A549 (cell line): ENCODE results near the gene ARHGDIA. TPM values are rescaled to one million over a fixed set of nuclear protein-coding genes. Genes with fewer than 3 reads are reported as not detected.
"Not testable (repeated sequence)": the region's sequence is repeated elsewhere in the genome, so short reads cannot be mapped to it uniquely, and the experiment has no call there.

Experiments used
- ATAC-seq, 2 experiments: fragments of 200-7000 bp in 1 of 2; fragments of >200 bp in 1 of 2; cut with Nextera tagmentation in 1 of 2; cut with Tn5 transposase in 1 of 2; 3 replicates each; pipeline versions ENCODE4 v1.8.0 to v1.9.1; 2018 to 2020; ENCODE audit warnings: mild to moderate bottlenecking in 1 of 2, moderate library complexity in 1 of 2
- CTCF ChIA-PET: fragments of 300-600 bp; sonication (Branson Sonifier 250); formaldehyde crosslinking; extraction: SDS; loops from one replicate; lab custom pipeline; 2021; ENCODE audit warnings: antibody characterized with exemption, inconsistent platforms; lab: Yijun Ruan, JAX
- POLR2A ChIA-PET: fragments of 350-600 bp; formaldehyde crosslinking; extraction: SDS; loops from one replicate; lab custom pipeline; 2021; ENCODE audit warnings: antibody characterized with exemption, inconsistent platforms; lab: Yijun Ruan, JAX
- DNase-seq, 2 experiments: peaks; one replicate each; pipeline versions ENCODE4 v3.0.0 to v3.0.0-alpha.2; 2011 to 2016; ENCODE audit warnings: low read depth in 1 of 2, low spot score in 1 of 2
- FAIRE-seq: peaks from 2 replicates; lab custom pipeline; 2011; peaks lifted over from hg19 to GRCh38; lab: Jason Lieb, UNC
- H3K27ac ChIP-seq, 2 experiments: fragments of >200 bp; sonication (Bioruptor Twin); formaldehyde crosslinking; 3 replicates each; pipeline ENCODE4 v1.5.1; 2016 to 2017
- H3K4me1 ChIP-seq: fragments of >200 bp; sonication (Bioruptor Twin); formaldehyde crosslinking; 3 replicates; pipeline ENCODE4 v1.6.1; 2016
- H3K4me2 ChIP-seq: fragments of >200 bp; sonication (Bioruptor Twin); formaldehyde crosslinking; 3 replicates; pipeline ENCODE4 v1.6.1; 2016
- H3K4me3 ChIP-seq: fragments of >200 bp; sonication (Bioruptor Twin); formaldehyde crosslinking; 3 replicates; pipeline ENCODE4 v1.5.1; 2016
- H3K9me3 ChIP-seq: fragments of >200 bp; sonication (Bioruptor Twin); formaldehyde crosslinking; 3 replicates; pipeline ENCODE4 v1.6.1; 2016
- CBX2 ChIP-seq: fragments of 200-600 bp; sonication (generic); IDR thresholded peaks from 2 replicates; pipeline ENCODE4 v1.6.1; 2016; ENCODE audit warnings: low read depth, mild to moderate bottlenecking, borderline replicate concordance
- CHD2 ChIP-seq: fragments of 150-350 bp; IDR thresholded peaks from 2 replicates; pipeline ENCODE4 v1.6.1; 2014; ENCODE audit warnings: low read length; ENCODE audit not compliant: partially characterized antibody
- EHMT2 ChIP-seq: fragments of 200-600 bp; sonication (generic); IDR thresholded peaks from 2 replicates; pipeline ENCODE4 v1.6.1; 2016; ENCODE audit warnings: antibody characterized with exemption, low read depth, mild to moderate bottlenecking, moderate library complexity
- EP300 ChIP-seq, 2 experiments: fragments of >200 bp; sonication (Bioruptor Twin); formaldehyde crosslinking; IDR thresholded peaks; 2 replicates in 1 of 2; 3 replicates in 1 of 2; pipeline ENCODE4 v1.6.1; 2016 to 2017
- ESRRA ChIP-seq: fragments of 150-350 bp; IDR thresholded peaks from 2 replicates; pipeline ENCODE4 v1.6.1; 2014; ENCODE audit warnings: mild to moderate bottlenecking, low read length, borderline replicate concordance
- FOSL2 ChIP-seq, 2 experiments: fragments of 450-650 bp in 1 of 2; fragments of >200 bp in 1 of 2; sonication (Bioruptor Twin) in 1 of 2; formaldehyde crosslinking; IDR thresholded peaks; 2 replicates each; pipeline versions ENCODE4 v1.5.0 to v1.6.1; 2016 to 2020; ENCODE audit warnings: mild to moderate bottlenecking in 1 of 2, moderate library complexity in 1 of 2
- JUN ChIP-seq, 2 experiments: fragments of >200 bp; sonication (Bioruptor Twin); formaldehyde crosslinking; IDR thresholded peaks; 2 replicates in 1 of 2; 3 replicates in 1 of 2; pipeline ENCODE4 v1.6.1; 2016 to 2017
- JUNB ChIP-seq: fragments of >200 bp; sonication (Bioruptor Twin); formaldehyde crosslinking; IDR thresholded peaks from 2 replicates; pipeline ENCODE4 v1.6.1; 2016
- NPAS2 ChIP-seq: fragments of 250-450 bp; sonication (Bioruptor Pico); IDR thresholded peaks from 2 replicates; pipeline ENCODE4 v1.8.0; 2022; ENCODE audit warnings: mild to moderate bottlenecking, moderate library complexity, borderline replicate concordance
- PHF8 ChIP-seq: fragments of 200-600 bp; sonication (generic); IDR thresholded peaks from 2 replicates; pipeline ENCODE4 v1.6.1; 2016; ENCODE audit warnings: low read depth, mild to moderate bottlenecking, antibody characterized with exemption, moderate library complexity, borderline replicate concordance
- POLR2AphosphoS2 ChIP-seq: conservative IDR thresholded peaks from 2 replicates; pipeline ENCODE4 v1.6.1; 2012; ENCODE audit warnings: low read length, improper control_type of control experiment, inconsistent platforms
- RFX5 ChIP-seq: fragments of 450-650 bp; IDR thresholded peaks from 2 replicates; pipeline ENCODE4 v1.7.1; 2014; ENCODE audit warnings: antibody characterized with exemption, mild to moderate bottlenecking, moderate library complexity
- SMC3 ChIP-seq: fragments of >200 bp; sonication (Bioruptor Twin); formaldehyde crosslinking; IDR thresholded peaks from 3 replicates; pipeline ENCODE4 v1.6.1; 2018; ENCODE audit warnings: inconsistent platforms
- SREBF2 ChIP-seq: fragments of 450-650 bp; IDR thresholded peaks from 2 replicates; pipeline ENCODE4 v1.6.1; 2014; ENCODE audit warnings: mild to moderate bottlenecking, moderate library complexity
- TFCP2L1 ChIP-seq: fragments of 250-450 bp; sonication (Bioruptor Pico); IDR thresholded peaks from 2 replicates; pipeline ENCODE4 v1.5.0; 2021; ENCODE audit warnings: mild to moderate bottlenecking
- ZC3H11A ChIP-seq: fragments of 450-650 bp; IDR thresholded peaks from 2 replicates; pipeline ENCODE4 v1.6.1; 2014; ENCODE audit warnings: antibody characterized with exemption, mild to moderate bottlenecking
- ZFP36 ChIP-seq: fragments of 450-650 bp; IDR thresholded peaks from 2 replicates; pipeline ENCODE4 v1.6.1; 2014; ENCODE audit warnings: borderline replicate concordance; ENCODE audit not compliant: partially characterized antibody
- WGBS: methylation state at CpG from one replicate; pipeline ENCODE4 v1.1.6; 2017; ENCODE audit errors: missing lambda C conversion rate; 5-methylcytosine and 5-hydroxymethylcytosine counted together
- polyA plus RNA-seq, 4 experiments: library from polyadenylated mRNA; depleted of rRNA in 3 of 4; stranded (reverse); fragments of >200 nt; fragmentation: RNase III in 1 of 4; extraction: RNeasy Plus Mini Kit Qiagen cat#74134 plus additional on column Dnase treatment in 1 of 4; gene quantifications; 2 replicates in 3 of 4; 3 replicates in 1 of 4; pipeline ENCODE4 v1.2.3, GENCODE V29; 2011 to 2017
- TF ChIP-seq, protein P1 (sequence below): fragments of >200 bp; sonication (Bioruptor Twin); formaldehyde crosslinking; IDR thresholded peaks from 2 replicates; pipeline ENCODE4 v1.6.1; 2016
- TF ChIP-seq, protein P2 (sequence below): fragments of >200 bp; sonication (Bioruptor Twin); formaldehyde crosslinking; IDR thresholded peaks from 3 replicates; pipeline ENCODE4 v1.5.1; 2016
- TF ChIP-seq, protein P3 (sequence below): fragments of 450-650 bp; IDR thresholded peaks from 2 replicates; pipeline ENCODE4 v1.6.1; 2014; ENCODE audit warnings: antibody characterized with exemption
- TF ChIP-seq, protein P4 (sequence below): IDR thresholded peaks from 2 replicates; pipeline ENCODE4 v1.6.1; 2012; ENCODE audit warnings: low read depth, borderline replicate concordance
- TF ChIP-seq, protein P5 (sequence below): fragments of 200-600 bp; sonication (generic); IDR thresholded peaks from 2 replicates; pipeline ENCODE4 v1.6.1; 2016; ENCODE audit warnings: antibody characterized with exemption, mild to moderate bottlenecking, moderate library complexity

The ARHGDIA gene
- polyA plus RNA-seq, 2 of the 4 experiments (the other 2 are of a cell fraction), result 64.0 to 503 TPM

DNA sequence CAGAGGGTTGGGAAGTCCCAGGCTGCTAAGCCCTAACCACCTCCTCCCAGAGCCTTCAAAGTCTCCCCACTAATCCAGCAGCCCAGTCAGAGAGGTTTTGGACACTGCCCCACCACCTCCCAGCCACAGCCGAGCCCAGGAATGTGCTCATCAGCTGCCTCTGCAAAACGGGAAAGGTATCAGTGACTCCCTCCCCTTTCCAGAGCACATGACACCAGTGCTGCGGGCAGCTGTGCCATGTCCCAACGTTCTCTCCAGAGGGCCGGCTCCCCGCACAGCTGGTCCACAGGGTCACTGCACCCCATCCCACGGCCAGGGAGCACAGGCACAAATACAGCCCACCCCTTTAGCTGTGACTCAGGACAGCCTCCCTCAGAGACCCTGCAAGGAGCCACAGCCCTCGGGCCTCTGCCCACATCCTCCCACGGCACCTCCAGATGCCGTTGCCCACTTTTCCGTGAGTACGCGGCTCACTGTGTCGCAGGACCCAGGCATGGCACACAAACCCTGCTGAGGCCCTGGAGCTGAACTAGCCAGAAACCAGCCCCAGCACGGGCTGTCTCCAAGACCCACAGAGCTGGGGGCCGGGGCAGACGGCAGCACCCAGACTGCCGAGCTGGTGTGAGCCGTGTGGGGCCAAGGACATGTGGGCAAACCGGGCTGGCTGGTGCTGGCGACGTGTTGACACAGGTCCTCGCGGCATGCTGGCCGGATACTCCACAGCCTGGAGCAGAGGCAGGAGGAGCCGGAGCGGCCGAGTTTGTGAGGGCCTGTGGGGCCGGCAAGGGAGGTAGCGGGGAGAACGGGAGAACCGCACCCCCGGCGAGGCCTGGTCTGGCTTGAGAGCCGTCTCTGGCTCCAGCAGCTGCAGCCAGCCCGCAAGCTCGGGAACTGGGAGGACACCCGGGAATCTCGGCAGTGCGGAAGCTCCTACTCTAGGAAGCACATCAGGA is 30.0 kb downstream of the ARHGDIA start:
- no peak overlapping the region for H3K4me3 ChIP-seq
- ATAC-seq (peak; percentile 6 to 9; a peak in 4 of 6 replicates), DNase-seq (no peak), FAIRE-seq (no peak)
- H3K27ac ChIP-seq, result no peak overlapping the region
- ChIA-PET POLR2A (interaction anchor here (2.3 kb wide), 1 partner anchor 8 kb away, joined by 12 read pairs; the partner anchor contains the start of gene MCRIP1), CTCF (interaction anchor here (0.6 to 6.0 kb wide), 9 partner anchors 13 to 124 kb away, joined by 3 to 32 read pairs (median 3); no protein-coding TSS in a partner anchor)
- 86% methylated on average over 37 of the region's 40 CpGs for WGBS
- no peak for TF ChIP-seq POLR2AphosphoS2
- no peak for TF ChIP-seq SREBF2
- TF ChIP-seq ESRRA, result no peak
- no peak for TF ChIP-seq EP300 (IDR thresholded peaks at IDR 0.05)
- TF ChIP-seq, protein P1, sequence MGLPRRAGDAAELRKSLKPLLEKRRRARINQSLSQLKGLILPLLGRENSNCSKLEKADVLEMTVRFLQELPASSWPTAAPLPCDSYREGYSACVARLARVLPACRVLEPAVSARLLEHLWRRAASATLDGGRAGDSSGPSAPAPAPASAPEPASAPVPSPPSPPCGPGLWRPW, result no peak
- TF ChIP-seq, protein P2, sequence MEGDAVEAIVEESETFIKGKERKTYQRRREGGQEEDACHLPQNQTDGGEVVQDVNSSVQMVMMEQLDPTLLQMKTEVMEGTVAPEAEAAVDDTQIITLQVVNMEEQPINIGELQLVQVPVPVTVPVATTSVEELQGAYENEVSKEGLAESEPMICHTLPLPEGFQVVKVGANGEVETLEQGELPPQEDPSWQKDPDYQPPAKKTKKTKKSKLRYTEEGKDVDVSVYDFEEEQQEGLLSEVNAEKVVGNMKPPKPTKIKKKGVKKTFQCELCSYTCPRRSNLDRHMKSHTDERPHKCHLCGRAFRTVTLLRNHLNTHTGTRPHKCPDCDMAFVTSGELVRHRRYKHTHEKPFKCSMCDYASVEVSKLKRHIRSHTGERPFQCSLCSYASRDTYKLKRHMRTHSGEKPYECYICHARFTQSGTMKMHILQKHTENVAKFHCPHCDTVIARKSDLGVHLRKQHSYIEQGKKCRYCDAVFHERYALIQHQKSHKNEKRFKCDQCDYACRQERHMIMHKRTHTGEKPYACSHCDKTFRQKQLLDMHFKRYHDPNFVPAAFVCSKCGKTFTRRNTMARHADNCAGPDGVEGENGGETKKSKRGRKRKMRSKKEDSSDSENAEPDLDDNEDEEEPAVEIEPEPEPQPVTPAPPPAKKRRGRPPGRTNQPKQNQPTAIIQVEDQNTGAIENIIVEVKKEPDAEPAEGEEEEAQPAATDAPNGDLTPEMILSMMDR, result no peak
- TF ChIP-seq JUNB, result no peak
- TF ChIP-seq CBX2, result no peak
- TF ChIP-seq, protein P3, sequence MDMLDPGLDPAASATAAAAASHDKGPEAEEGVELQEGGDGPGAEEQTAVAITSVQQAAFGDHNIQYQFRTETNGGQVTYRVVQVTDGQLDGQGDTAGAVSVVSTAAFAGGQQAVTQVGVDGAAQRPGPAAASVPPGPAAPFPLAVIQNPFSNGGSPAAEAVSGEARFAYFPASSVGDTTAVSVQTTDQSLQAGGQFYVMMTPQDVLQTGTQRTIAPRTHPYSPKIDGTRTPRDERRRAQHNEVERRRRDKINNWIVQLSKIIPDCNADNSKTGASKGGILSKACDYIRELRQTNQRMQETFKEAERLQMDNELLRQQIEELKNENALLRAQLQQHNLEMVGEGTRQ, result no peak
- TF ChIP-seq SMC3, result no peak
- TF ChIP-seq, protein P4, sequence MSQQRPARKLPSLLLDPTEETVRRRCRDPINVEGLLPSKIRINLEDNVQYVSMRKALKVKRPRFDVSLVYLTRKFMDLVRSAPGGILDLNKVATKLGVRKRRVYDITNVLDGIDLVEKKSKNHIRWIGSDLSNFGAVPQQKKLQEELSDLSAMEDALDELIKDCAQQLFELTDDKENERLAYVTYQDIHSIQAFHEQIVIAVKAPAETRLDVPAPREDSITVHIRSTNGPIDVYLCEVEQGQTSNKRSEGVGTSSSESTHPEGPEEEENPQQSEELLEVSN, result no peak
- no peak for TF ChIP-seq FOSL2 (IDR thresholded peaks at IDR 0.05)
- TF ChIP-seq FOSL2 (CRISPR knock-in tag; IDR thresholded peaks at IDR 0.05), result no peak
- TF ChIP-seq NPAS2 (CRISPR knock-in tag), result no peak
- TF ChIP-seq EHMT2, result no peak
- TF ChIP-seq RFX5, result no peak
- no peak for TF ChIP-seq JUN (IDR thresholded peaks at IDR 0.05)
- no peaks in the 10 kb centered on the region for H3K4me1 ChIP-seq
- H3K9me3 ChIP-seq, result no peaks in the 10 kb centered on the region
- H3K4me2 ChIP-seq, result no peak overlapping the region

DNA sequence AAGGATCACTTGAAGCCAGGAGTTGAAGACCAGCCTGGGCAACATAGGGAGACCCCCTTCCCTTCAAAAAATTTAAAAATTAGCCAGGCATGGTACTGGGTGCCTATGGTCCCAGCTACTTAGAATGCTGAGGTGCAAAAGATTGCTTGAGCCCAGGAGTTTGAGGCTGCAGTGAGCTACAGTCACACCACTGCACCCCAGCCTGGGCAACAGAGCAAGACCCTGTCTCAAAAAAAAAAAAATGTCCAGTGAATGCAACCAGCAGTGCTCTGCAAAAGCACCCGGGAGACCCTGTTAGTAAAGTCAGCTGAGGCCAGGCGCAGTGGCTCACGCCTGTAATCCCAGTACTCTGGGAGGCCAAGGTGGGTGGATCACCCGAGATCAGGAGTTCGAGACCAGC is 31.1 kb downstream of the ARHGDIA start:
- DNase-seq, ATAC-seq, FAIRE-seq, H3K4me3 ChIP-seq, H3K9me3 ChIP-seq, H3K27ac ChIP-seq, H3K4me2 ChIP-seq, H3K4me1 ChIP-seq: not testable (repeated sequence)
- WGBS, result 90% methylated on average over 5 of the region's 5 CpGs
- ChIA-PET POLR2A (interaction anchor here (0.7 kb wide), 1 partner anchor 204 kb away, joined by 3 read pairs; no protein-coding TSS in a partner anchor), CTCF (interaction anchor here (1.1 to 6.0 kb wide), 3 partner anchors 13 to 105 kb away, joined by 3 to 32 read pairs (median 3); no protein-coding TSS in a partner anchor)

DNA sequence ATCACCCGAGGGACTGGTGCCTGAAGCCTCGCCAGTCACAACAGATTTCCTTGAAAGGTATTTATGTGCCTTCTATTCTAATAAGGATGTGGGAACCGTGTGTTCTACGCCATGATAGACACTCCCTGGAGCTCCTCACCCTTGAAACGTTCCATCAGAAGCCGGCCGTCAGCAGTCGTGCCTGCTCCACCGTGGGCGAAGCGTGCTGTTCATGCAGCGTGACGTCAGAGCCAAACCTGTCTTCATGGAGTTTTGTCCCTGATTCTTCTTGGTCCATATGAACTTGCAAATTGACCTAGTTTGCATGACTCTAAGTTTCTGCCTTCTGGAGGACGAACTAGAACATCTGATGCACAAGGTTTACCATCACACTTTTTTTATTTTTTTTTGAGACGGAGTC is 31.8 kb downstream of the ARHGDIA start:
- FAIRE-seq (no peak), DNase-seq (no peak), ATAC-seq (no peak)
- H3K4me2 ChIP-seq, result no peak overlapping the region
- 82% methylated on average over 15 of the region's 15 CpGs for WGBS
- H3K4me3 ChIP-seq, result no peak overlapping the region
- no peaks in the 10 kb centered on the region for H3K9me3 ChIP-seq
- H3K27ac ChIP-seq, result no peak overlapping the region
- H3K4me1 ChIP-seq, result peaks cover 5% of the 10 kb centered on the region; the same call in 2 of the 3 replicates
- POLR2A ChIA-PET, result interaction anchor here (0.6 kb wide), 1 partner anchor 114 kb away, joined by 7 read pairs; no protein-coding TSS in a partner anchor
- CTCF ChIA-PET, result interaction anchor here (0.9 to 6.0 kb wide), 3 partner anchors 15 to 105 kb away, joined by 3 to 32 read pairs (median 3); no protein-coding TSS in a partner anchor
- TF ChIP-seq TFCP2L1 (CRISPR knock-in tag) (no peak), FOSL2 (IDR thresholded peaks at IDR 0.05) (no peak), FOSL2 (CRISPR knock-in tag; IDR thresholded peaks at IDR 0.05) (no peak), CHD2 (no peak), PHF8 (no peak), ZC3H11A (no peak), ZFP36 (no peak)
- TF ChIP-seq, protein P5, sequence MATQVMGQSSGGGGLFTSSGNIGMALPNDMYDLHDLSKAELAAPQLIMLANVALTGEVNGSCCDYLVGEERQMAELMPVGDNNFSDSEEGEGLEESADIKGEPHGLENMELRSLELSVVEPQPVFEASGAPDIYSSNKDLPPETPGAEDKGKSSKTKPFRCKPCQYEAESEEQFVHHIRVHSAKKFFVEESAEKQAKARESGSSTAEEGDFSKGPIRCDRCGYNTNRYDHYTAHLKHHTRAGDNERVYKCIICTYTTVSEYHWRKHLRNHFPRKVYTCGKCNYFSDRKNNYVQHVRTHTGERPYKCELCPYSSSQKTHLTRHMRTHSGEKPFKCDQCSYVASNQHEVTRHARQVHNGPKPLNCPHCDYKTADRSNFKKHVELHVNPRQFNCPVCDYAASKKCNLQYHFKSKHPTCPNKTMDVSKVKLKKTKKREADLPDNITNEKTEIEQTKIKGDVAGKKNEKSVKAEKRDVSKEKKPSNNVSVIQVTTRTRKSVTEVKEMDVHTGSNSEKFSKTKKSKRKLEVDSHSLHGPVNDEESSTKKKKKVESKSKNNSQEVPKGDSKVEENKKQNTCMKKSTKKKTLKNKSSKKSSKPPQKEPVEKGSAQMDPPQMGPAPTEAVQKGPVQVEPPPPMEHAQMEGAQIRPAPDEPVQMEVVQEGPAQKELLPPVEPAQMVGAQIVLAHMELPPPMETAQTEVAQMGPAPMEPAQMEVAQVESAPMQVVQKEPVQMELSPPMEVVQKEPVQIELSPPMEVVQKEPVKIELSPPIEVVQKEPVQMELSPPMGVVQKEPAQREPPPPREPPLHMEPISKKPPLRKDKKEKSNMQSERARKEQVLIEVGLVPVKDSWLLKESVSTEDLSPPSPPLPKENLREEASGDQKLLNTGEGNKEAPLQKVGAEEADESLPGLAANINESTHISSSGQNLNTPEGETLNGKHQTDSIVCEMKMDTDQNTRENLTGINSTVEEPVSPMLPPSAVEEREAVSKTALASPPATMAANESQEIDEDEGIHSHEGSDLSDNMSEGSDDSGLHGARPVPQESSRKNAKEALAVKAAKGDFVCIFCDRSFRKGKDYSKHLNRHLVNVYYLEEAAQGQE, result no peak
- TF ChIP-seq, protein P3, result no peak
